HFF-Myc (cell line): ENCODE data around the gene RALGAPA1.
"Not testable (repeated sequence)": the region's sequence is repeated elsewhere in the genome, so short reads cannot be mapped to it uniquely, and the experiment has no call there.

Experiments
- DNase-seq: peaks from one replicate; pipeline ENCODE4 v3.0.0-alpha.2; 2011; ENCODE audit warnings: low read depth; ENCODE audit errors: extremely low read depth
- H3K4me3 ChIP-seq: replicated peaks from 2 replicates; pipeline ENCODE4 v1.5.1; 2011; ENCODE audit warnings: low read depth, mild to moderate bottlenecking, control low read depth, low read length
- CTCF ChIP-seq: IDR thresholded peaks from 2 replicates; pipeline ENCODE4 v1.5.1; 2012; ENCODE audit warnings: mild to moderate bottlenecking, low read depth, low read length, control low read depth; ENCODE audit errors: missing control alignments

The RALGAPA1 gene

GRCh38 chr14:35783699-35784098, 25.4 kb downstream of the RALGAPA1 start:
- TF ChIP-seq CTCF = no peak
- no peak for DNase-seq
- H3K4me3 ChIP-seq = no peak overlapping the region

DNA sequence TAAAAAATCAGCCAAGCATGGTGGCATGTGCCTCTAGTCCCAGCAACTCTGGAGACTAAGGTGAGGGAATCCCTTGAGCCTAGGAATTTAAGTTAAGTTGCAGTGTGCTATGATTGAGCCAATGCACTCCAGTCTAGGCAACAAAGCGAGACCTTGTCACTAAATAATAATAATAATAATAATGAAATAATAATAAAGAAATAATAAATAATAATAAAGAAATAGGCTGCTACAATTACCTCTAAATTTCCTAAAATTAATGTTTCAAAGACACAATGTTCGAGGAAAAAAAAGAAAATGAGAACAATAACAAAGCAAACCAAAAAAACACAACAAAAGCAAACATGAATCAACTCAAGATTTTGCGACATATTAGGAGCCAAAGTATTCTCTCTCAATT, 29.7 kb downstream of the RALGAPA1 start:
- DNase-seq = no peak
- TF ChIP-seq CTCF = no peak
- no peak overlapping the region for H3K4me3 ChIP-seq

DNA sequence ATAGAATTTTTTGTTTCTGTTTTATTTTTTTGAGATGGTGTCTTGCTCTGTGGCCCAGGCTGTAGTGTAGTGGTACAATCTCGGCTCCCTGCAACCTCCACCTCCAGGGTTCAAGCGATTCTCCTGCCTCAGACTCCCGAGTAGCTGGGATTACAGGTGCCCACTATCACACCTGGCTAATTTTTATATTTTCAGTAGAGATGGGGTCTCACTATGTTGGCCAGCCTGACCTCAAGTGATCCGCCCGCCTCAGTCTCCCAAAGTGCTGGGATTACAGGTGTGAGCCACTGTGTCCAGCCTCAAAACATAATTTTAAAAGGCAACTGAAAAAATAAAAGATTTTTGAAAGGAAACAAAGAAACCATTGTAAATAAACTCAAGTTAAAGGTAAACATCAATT, 31.5 kb downstream of the RALGAPA1 start:
- not testable (repeated sequence) for DNase-seq, H3K4me3 ChIP-seq

- TF ChIP-seq CTCF = no peak
- no peak for DNase-seq
- no peak overlapping the region for H3K4me3 ChIP-seq
Measured at GRCh38 chr14:35776823-35777222, 32.3 kb downstream of the RALGAPA1 start.

DNA sequence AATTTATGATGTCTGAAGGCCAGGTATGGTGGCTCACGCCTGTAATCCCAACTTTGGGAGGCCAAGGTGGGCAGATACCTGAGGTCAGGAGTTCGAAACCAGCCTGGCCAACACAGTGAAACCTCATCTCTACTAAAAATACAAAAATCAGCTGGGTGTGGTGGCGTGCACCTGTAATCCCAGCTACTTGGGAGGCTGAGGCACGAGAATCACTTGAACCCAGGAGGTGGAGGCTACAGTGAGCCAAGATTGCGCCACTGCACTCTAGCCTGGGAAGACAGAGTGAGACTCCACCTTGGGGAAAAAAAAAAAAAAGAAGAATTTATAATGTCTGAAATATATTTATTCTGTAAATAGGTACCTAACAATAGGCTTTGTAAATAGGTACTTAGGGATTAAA, 33.0 kb downstream of the RALGAPA1 start:
- not testable (repeated sequence) for H3K4me3 ChIP-seq, DNase-seq

DNA sequence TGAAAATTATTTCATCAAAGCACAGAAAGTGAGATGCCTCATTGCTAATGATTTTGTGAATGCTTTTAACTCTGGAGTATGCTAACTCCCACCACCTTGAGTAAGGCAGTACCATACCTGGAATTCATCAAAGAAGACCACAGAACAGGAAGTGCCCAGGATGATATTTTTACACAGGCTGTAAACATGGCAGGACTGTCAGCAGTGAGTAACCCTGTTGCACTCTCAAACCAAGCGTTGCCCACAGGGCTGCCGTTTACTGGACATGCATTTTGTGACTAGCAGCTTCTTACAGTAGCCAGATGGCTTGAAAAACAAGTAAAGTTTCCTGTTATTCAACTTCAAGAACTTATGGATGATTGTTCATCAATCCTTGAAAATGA, 42.4 kb downstream of the RALGAPA1 start:
- no peak for TF ChIP-seq CTCF
- peak; percentile 2 for DNase-seq
- H3K4me3 ChIP-seq = no peak overlapping the region

DNA sequence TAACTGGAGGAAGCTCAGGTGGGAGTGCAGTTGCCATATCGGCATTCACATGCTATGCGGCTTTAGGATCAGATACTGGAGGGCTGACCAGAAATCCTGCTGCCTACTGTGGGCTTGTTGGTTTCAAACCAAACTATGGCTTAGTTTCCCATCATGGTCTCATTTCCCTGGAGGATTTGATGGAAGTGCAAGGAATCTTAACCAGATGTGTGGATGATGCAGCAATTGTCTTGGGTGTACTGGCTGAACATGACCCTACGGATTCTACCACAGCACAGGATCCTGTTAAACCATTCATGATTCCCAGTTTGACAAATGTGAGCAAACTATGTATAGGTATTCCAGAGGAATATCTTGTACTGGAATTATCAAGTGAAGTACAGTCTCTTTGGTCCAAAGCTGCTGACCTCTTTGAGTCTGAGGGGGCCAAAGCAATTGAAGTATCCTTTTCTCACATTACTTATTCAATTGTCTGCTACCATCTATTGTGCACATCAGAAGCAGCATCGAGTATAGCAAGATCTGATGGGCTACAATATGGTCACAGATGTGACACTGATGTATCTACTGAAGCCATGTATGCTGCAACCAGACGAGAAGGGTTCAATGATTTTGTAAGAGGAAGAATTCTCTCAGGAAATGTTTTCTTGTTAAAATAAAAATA, 42.9 kb downstream of the RALGAPA1 start:
- DNase-seq = no peak
- no peak for TF ChIP-seq CTCF
- no peak overlapping the region for H3K4me3 ChIP-seq

DNA sequence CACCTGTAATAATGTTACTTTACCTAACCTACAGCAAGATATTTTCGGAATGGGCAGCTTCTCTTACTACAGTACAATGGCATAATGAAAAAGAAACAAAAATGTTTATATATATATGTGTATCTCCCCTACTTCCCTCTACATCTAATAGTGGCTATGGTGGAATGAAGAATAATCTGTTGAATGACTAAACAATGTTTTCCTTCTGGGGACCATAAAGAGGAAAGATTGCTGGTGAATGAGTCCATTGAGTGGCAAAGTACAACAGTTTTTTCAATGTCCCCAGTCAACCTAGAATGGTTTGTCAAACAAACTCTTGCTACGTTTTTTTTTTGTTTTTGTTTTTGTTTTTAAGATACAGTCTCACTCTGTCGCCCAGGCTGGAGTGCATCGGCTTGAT, 47.2 kb downstream of the RALGAPA1 start:
- DNase-seq = no peak
- TF ChIP-seq CTCF = no peak
- no peak overlapping the region for H3K4me3 ChIP-seq
